Measurements from ENCODE around the gene RALY. TPM values are rescaled to one million over a fixed set of nuclear protein-coding genes. Genes with fewer than 3 reads are reported as not detected.

RALY gene
- total and polyA plus RNA-seq, 2 of the 4 experiments (the other 2 are of a cell fraction) = 46.2 to 115 TPM

GRCh38 chr20:34115232-34115631, 121.5 kb downstream of the RALY start:
- H3K9me1 ChIP-seq (ENCODE audit: insufficient read depth, low read length) = peaks cover 5% of the 10 kb centered on the region; the same call in 1 of the 2 replicates
- H3K14ac ChIP-seq (replicated peaks; ENCODE audit: low read depth, low read length) = no peak overlapping the region
- no peak overlapping the region for H3K18ac ChIP-seq (ENCODE audit: low read depth, low read length)
- no peak overlapping the region for H2BK5ac ChIP-seq (ENCODE audit: low read depth, low read length, poor library complexity, severe bottlenecking)
- H3K9me3 ChIP-seq (ENCODE audit: control insufficient read depth, insufficient read depth, low read length) = no peaks in the 10 kb centered on the region
- H4K91ac ChIP-seq (ENCODE audit: insufficient read depth, low read depth, low read length) = no peak overlapping the region
- no peak overlapping the region for H3K4me2 ChIP-seq (ENCODE audit: low read depth, low read length)
- dilution Hi-C loops (cut with HindIII; ENCODE audit: low sequenced_read_pairs, unreplicated experiment) (no loop called here), in situ Hi-C loops (cut with MboI; ENCODE audit: low sequenced_read_pairs) (no loop called here), intact Hi-C loops (cut with micrococcal nuclease) (no loop called here)
- H3K4me3 ChIP-seq (ENCODE audit: insufficient read depth, low read depth, low read length) = no peak overlapping the region
- H3K27ac ChIP-seq (ENCODE audit: insufficient read depth, low read length) = no peak overlapping the region
- no peak overlapping the region for H2BK15ac ChIP-seq (ENCODE audit: low read depth, low read length)
- DNase-seq (no peak), ATAC-seq (ENCODE audit: low read depth) (no peak)
- no peak overlapping the region for H2BK120ac ChIP-seq (ENCODE audit: low read depth, low read length)
- no peak overlapping the region for H2AFZ ChIP-seq (replicated peaks; ENCODE audit: low read length, poor library complexity)
- no peak overlapping the region for H2AK9ac ChIP-seq (replicated peaks; ENCODE audit: low read depth, low read length, poor library complexity)
- H4K5ac ChIP-seq (ENCODE audit: low read depth, low read length) = no peak overlapping the region
- H4K8ac ChIP-seq (ENCODE audit: low read depth in 2 of 2, low read length in 2 of 2) = no peak overlapping the region
- POLR2A ChIA-PET (ENCODE audit: unreplicated experiment) = no interaction called here
- CTCF ChIA-PET = no interaction called here
- H3K4ac ChIP-seq (ENCODE audit: low read depth, low read length) = no peak overlapping the region
- no TSS peak for BruUV-seq (replicated peaks)
- no peak overlapping the region for H3K56ac ChIP-seq (ENCODE audit: extremely low read depth, insufficient read depth, low read length)
- no peak overlapping the region for H2BK20ac ChIP-seq (ENCODE audit: low read depth, low read length)
- H3K23ac ChIP-seq (ENCODE audit: low read depth, low read length) = no peak overlapping the region
- H3K4me1 ChIP-seq (ENCODE audit: control insufficient read depth, insufficient read depth, low read length) = peaks cover 4% of the 10 kb centered on the region; the same call in 1 of the 2 replicates
- TF ChIP-seq CHD1 (IDR thresholded peaks at IDR 0.05; ENCODE audit: low read depth, low read length) = no peak
- no peak for TF ChIP-seq MXI1 (IDR thresholded peaks at IDR 0.05; ENCODE audit: borderline replicate concordance, low read depth, low read length)
- no peak for TF ChIP-seq CEBPB (IDR thresholded peaks at IDR 0.05; ENCODE audit: low read depth, low read length)
- no peak for TF ChIP-seq RAD21 (IDR thresholded peaks at IDR 0.05; ENCODE audit: low read length)
- peaks cover 6% of the 10 kb centered on the region for H3K27me3 ChIP-seq (ENCODE audit: control insufficient read depth, insufficient read depth, low read length)
- peaks cover 15% of the 10 kb centered on the region for H4K20me1 ChIP-seq (ENCODE audit: insufficient read depth, low read length)
- H3K9ac ChIP-seq (ENCODE audit: low read depth, low read length) = no peak overlapping the region
- H3K79me1 ChIP-seq (ENCODE audit: low read depth in 1 of 2, low read length in 2 of 2) = peaks cover 0 to 18% of the 10 kb centered on the region in 2 experiments; a peak in 2 of 4 replicates
- H2AK5ac ChIP-seq (ENCODE audit: low read depth, low read length) = no peak overlapping the region
- H3K36me3 ChIP-seq (ENCODE audit: control insufficient read depth, insufficient read depth, low read length) = no peaks in the 10 kb centered on the region; the same call in 1 of the 2 replicates

Measured in IMR-90 (cell line).